ENCODE measurements around the gene SUGP2. TPM values are rescaled to one million over a fixed set of nuclear protein-coding genes. Genes with fewer than 3 reads are reported as not detected.
A peak's percentile ranks its signal among the peaks of the same experiment; 100 is the strongest.
"Not testable (repeated sequence)": the region's sequence is repeated elsewhere in the genome, so short reads cannot be mapped to it uniquely, and the experiment has no call there.

SUGP2 gene
- total RNA-seq, 1 donor from 2014 or later: 75.6 TPM

- H3K9me3 ChIP-seq: no peaks in the 10 kb centered on the region
- intact Hi-C loops (cut with DNase I): no loop called here
- H3K4me3 ChIP-seq: no peak overlapping the region
- no peaks in the 10 kb centered on the region for H3K27me3 ChIP-seq
- TF ChIP-seq CTCF (IDR thresholded peaks at IDR 0.05): peak; percentile 21
- DNase-seq (no peak), ATAC-seq (peak; percentile 76)
- no peak overlapping the region for H3K27ac ChIP-seq
- peaks cover 88% of the 10 kb centered on the region for H3K36me3 ChIP-seq
- peaks cover 7% of the 10 kb centered on the region for H3K4me1 ChIP-seq
Observed at GRCh38 chr19:19026299-19026971, 6.9 kb downstream of the SUGP2 start.

GRCh38 chr19:19025861-19026260, 7.5 kb downstream of the SUGP2 start:
- TF ChIP-seq CTCF (IDR thresholded peaks at IDR 0.05): no peak
- Histone ChIP-seq H3K9me3 (no peaks in the 10 kb centered on the region), H3K36me3 (peaks cover 87% of the 10 kb centered on the region), H3K27ac (no peak overlapping the region), H3K4me1 (peaks cover 7% of the 10 kb centered on the region), H3K4me3 (no peak overlapping the region), H3K27me3 (no peaks in the 10 kb centered on the region)
- ATAC-seq (no peak), DNase-seq (no peak)
- intact Hi-C loops (cut with DNase I): no loop called here

- ATAC-seq; intact Hi-C loops (cut with DNase I); DNase-seq; H3K27me3 ChIP-seq; H3K27ac ChIP-seq; H3K4me1 ChIP-seq; H3K9me3 ChIP-seq; H3K4me3 ChIP-seq: not testable (repeated sequence)
- H3K36me3 ChIP-seq: peaks cover 76% of the 10 kb centered on the region
Observed at GRCh38 chr19:19023376-19023775, 9.9 kb downstream of the SUGP2 start.

- Histone ChIP-seq H3K36me3 (peaks cover 76% of the 10 kb centered on the region), H3K9me3 (no peaks in the 10 kb centered on the region), H3K4me3 (no peak overlapping the region), H3K27ac (no peak overlapping the region), H3K27me3 (no peaks in the 10 kb centered on the region), H3K4me1 (peaks cover 7% of the 10 kb centered on the region)
- TF ChIP-seq CTCF (IDR thresholded peaks at IDR 0.05): no peak
- ATAC-seq (no peak), DNase-seq (no peak)
- intact Hi-C loops (cut with DNase I): no loop called here
Observed at GRCh38 chr19:19022380-19022961, 10.8 kb downstream of the SUGP2 start.

- ATAC-seq: peak; percentile 41
- Histone ChIP-seq H3K9me3 (no peaks in the 10 kb centered on the region), H3K27me3 (no peaks in the 10 kb centered on the region), H3K4me1 (no peaks in the 10 kb centered on the region), H3K36me3 (peaks cover 77% of the 10 kb centered on the region), H3K27ac (no peak overlapping the region), H3K4me3 (no peak overlapping the region)
- intact Hi-C loops (cut with DNase I): no loop called here
- TF ChIP-seq CTCF (IDR thresholded peaks at IDR 0.05): no peak
- DNase-seq: no peak
Observed at GRCh38 chr19:19021115-19021514, 12.2 kb downstream of the SUGP2 start.

- no peak for TF ChIP-seq CTCF (IDR thresholded peaks at IDR 0.05)
- no peak for DNase-seq
- intact Hi-C loops (cut with DNase I): no loop called here
- Histone ChIP-seq H3K27me3 (no peaks in the 10 kb centered on the region), H3K36me3 (peaks cover 84% of the 10 kb centered on the region), H3K9me3 (no peaks in the 10 kb centered on the region), H3K4me3 (no peak overlapping the region), H3K27ac (no peak overlapping the region), H3K4me1 (no peaks in the 10 kb centered on the region)
- no peak for ATAC-seq
Observed at GRCh38 chr19:19010551-19010950, 22.8 kb downstream of the SUGP2 start.
